ENCODE measurements around the gene FCSK. TPM values are rescaled to one million over a fixed set of nuclear protein-coding genes. Genes with fewer than 3 reads are reported as not detected.

FCSK gene
- total RNA-seq, 2 experiments from 2014 or later = 13.1 to 14.0 TPM

GRCh38 chr16:70433458-70434103 is 20.8 kb upstream of the FCSK start:
- intact Hi-C loops (cut with micrococcal nuclease) = no loop called here
- ChIA-PET CTCF (no interaction called here), POLR2A (no interaction called here)
- DNase-seq = no peak
- Mint-ChIP-seq H3K4me1 (ENCODE audit: low read depth) (peaks cover 73% of the 10 kb centered on the region), H3K27me3 (no peaks in the 10 kb centered on the region), H3K27ac (no peak overlapping the region), H3K36me3 (peaks cover 3% of the 10 kb centered on the region), H3K9me3 (no peaks in the 10 kb centered on the region), H3K4me3 (no peak overlapping the region)

GRCh38 chr16:70434484-70435260 is 19.7 kb upstream of the FCSK start:
- POLR2A ChIA-PET = no interaction called here
- Mint-ChIP-seq H3K27me3 (no peaks in the 10 kb centered on the region), H3K4me3 (no peak overlapping the region), H3K27ac (no peak overlapping the region), H3K9me3 (no peaks in the 10 kb centered on the region), H3K4me1 (ENCODE audit: low read depth) (peaks cover 70% of the 10 kb centered on the region), H3K36me3 (peaks cover 3% of the 10 kb centered on the region)
- intact Hi-C loops (cut with micrococcal nuclease) = no loop called here
- CTCF ChIA-PET = no interaction called here
- no peak for DNase-seq

- no peaks in the 10 kb centered on the region for H3K27me3 Mint-ChIP-seq
- H3K4me3 Mint-ChIP-seq = peak overlapping the region; percentile 94
- H3K27ac Mint-ChIP-seq = no peak overlapping the region
- H3K4me1 Mint-ChIP-seq (ENCODE audit: low read depth) = peaks cover 49% of the 10 kb centered on the region
- no peak for DNase-seq
- ChIA-PET CTCF (interaction anchor here (0.7 kb wide), 1 partner anchor 41 kb away, joined by 3 read pairs; no protein-coding TSS in a partner anchor), POLR2A (interaction anchor here (0.6 to 1.9 kb wide), 3 partner anchors 17 to 56 kb away, joined by 3 to 6 read pairs (median 5); partner anchors contain the start of gene FCSK)
- peaks cover 3% of the 10 kb centered on the region for H3K36me3 Mint-ChIP-seq
- H3K9me3 Mint-ChIP-seq = no peaks in the 10 kb centered on the region
- intact Hi-C loops (cut with micrococcal nuclease) = no loop called here
Measured at GRCh38 chr16:70437017-70437581, 17.3 kb upstream of the FCSK start.

GRCh38 chr16:70437582-70438557 is 16.5 kb upstream of the FCSK start:
- DNase-seq = peak; percentile 44
- CTCF ChIA-PET = interaction anchor here (0.6 to 1.0 kb wide), 3 partner anchors 41 to 1067 kb away, joined by 3 to 4 read pairs (median 3); no protein-coding TSS in a partner anchor
- POLR2A ChIA-PET = interaction anchor here (0.6 to 1.9 kb wide), 6 partner anchors 10 to 57 kb away, joined by 3 to 6 read pairs (median 4); partner anchors contain the start of gene FCSK
- Mint-ChIP-seq H3K4me1 (ENCODE audit: low read depth) (peaks cover 42% of the 10 kb centered on the region), H3K36me3 (peaks cover 3% of the 10 kb centered on the region), H3K4me3 (peak overlapping the region; percentile 94), H3K9me3 (no peaks in the 10 kb centered on the region), H3K27me3 (no peaks in the 10 kb centered on the region), H3K27ac (peak overlapping the region; percentile 76)
- intact Hi-C loops (cut with micrococcal nuclease) = loop anchor here (2.0 kb wide), 2 partner anchors 33 to 39 kb away; no protein-coding TSS in a partner anchor

GRCh38 chr16:70438585-70438968 is 15.8 kb upstream of the FCSK start:
- H3K9me3 Mint-ChIP-seq = no peaks in the 10 kb centered on the region
- no peaks in the 10 kb centered on the region for H3K27me3 Mint-ChIP-seq
- CTCF ChIA-PET = interaction anchor here (1.0 to 2.1 kb wide), 4 partner anchors 9 to 69 kb away, joined by 3 to 7 read pairs (median 4); partner anchors contain the start of gene FCSK
- no peak for DNase-seq
- H3K36me3 Mint-ChIP-seq = peaks cover 3% of the 10 kb centered on the region
- POLR2A ChIA-PET = interaction anchor here (0.6 to 1.9 kb wide), 7 partner anchors 11 to 57 kb away, joined by 3 to 6 read pairs (median 4); partner anchors contain the start of gene FCSK
- H3K27ac Mint-ChIP-seq = peak overlapping the region; percentile 76
- H3K4me3 Mint-ChIP-seq = peak overlapping the region; percentile 94
- intact Hi-C loops (cut with micrococcal nuclease) = loop anchor here (2.0 kb wide), 2 partner anchors 34 to 38 kb away; no protein-coding TSS in a partner anchor
- peaks cover 35% of the 10 kb centered on the region for H3K4me1 Mint-ChIP-seq (ENCODE audit: low read depth)

- ChIA-PET CTCF (interaction anchor here (1.0 to 2.1 kb wide), 4 partner anchors 10 to 69 kb away, joined by 3 to 7 read pairs (median 4); partner anchors contain the start of gene FCSK), POLR2A (interaction anchor here (0.6 to 1.9 kb wide), 5 partner anchors 11 to 37 kb away, joined by 3 to 6 read pairs (median 4); partner anchors contain the start of gene FCSK)
- DNase-seq = peak; percentile 96
- H3K4me3 Mint-ChIP-seq = peak within 1 kb of the TSS; percentile 94
- intact Hi-C loops (cut with micrococcal nuclease) = loop anchor here (1.0 to 2.0 kb wide), 5 partner anchors 15 to 84 kb away; partner anchors contain the start of genes COG4, FCSK and SF3B3
- H3K9me3 Mint-ChIP-seq = no peaks in the 10 kb centered on the region
- peak within 1 kb of the TSS; percentile 76 for H3K27ac Mint-ChIP-seq
- peaks cover 31% of the 10 kb centered on the region for H3K4me1 Mint-ChIP-seq (ENCODE audit: low read depth)
- H3K36me3 Mint-ChIP-seq = no peaks in the 10 kb centered on the region
- no peaks in the 10 kb centered on the region for H3K27me3 Mint-ChIP-seq
Measured at GRCh38 chr16:70438969-70439862, 15.2 kb upstream of the FCSK start, which contains the start of gene ST3GAL2. Gene ST3GAL2 (minus strand): TSS chr16:70439100. CDS start chr16:70398530, 40,570 bp downstream.

GRCh38 chr16:70440009-70440692 is 14.2 kb upstream of the FCSK start:
- POLR2A ChIA-PET = interaction anchor here (0.6 to 1.2 kb wide), 2 partner anchors 14 to 36 kb away, joined by 3 to 4 read pairs; no protein-coding TSS in a partner anchor
- no peak for DNase-seq
- Mint-ChIP-seq H3K27me3 (no peaks in the 10 kb centered on the region), H3K4me3 (peak overlapping the region; percentile 84), H3K27ac (no peak overlapping the region), H3K4me1 (ENCODE audit: low read depth) (peaks cover 27% of the 10 kb centered on the region), H3K9me3 (no peaks in the 10 kb centered on the region), H3K36me3 (no peaks in the 10 kb centered on the region)
- CTCF ChIA-PET = interaction anchor here (1.9 to 2.1 kb wide), 2 partner anchors 10 to 14 kb away, joined by 4 to 7 read pairs; partner anchors contain the start of gene FCSK
- intact Hi-C loops (cut with micrococcal nuclease) = no loop called here

GRCh38 chr16:70441406-70441990 is 12.9 kb upstream of the FCSK start:
- no peak overlapping the region for H3K4me3 Mint-ChIP-seq
- ChIA-PET CTCF (no interaction called here), POLR2A (no interaction called here)
- no peak for DNase-seq
- no peaks in the 10 kb centered on the region for H3K36me3 Mint-ChIP-seq
- H3K4me1 Mint-ChIP-seq (ENCODE audit: low read depth) = peaks cover 22% of the 10 kb centered on the region
- H3K27me3 Mint-ChIP-seq = no peaks in the 10 kb centered on the region
- intact Hi-C loops (cut with micrococcal nuclease) = no loop called here
- no peak overlapping the region for H3K27ac Mint-ChIP-seq
- no peaks in the 10 kb centered on the region for H3K9me3 Mint-ChIP-seq

GRCh38 chr16:70442344-70442743 is 12.1 kb upstream of the FCSK start:
- no peak overlapping the region for H3K27ac Mint-ChIP-seq
- no peak overlapping the region for H3K4me3 Mint-ChIP-seq
- no peaks in the 10 kb centered on the region for H3K9me3 Mint-ChIP-seq
- no peaks in the 10 kb centered on the region for H3K36me3 Mint-ChIP-seq
- intact Hi-C loops (cut with micrococcal nuclease) = no loop called here
- no peaks in the 10 kb centered on the region for H3K27me3 Mint-ChIP-seq
- peaks cover 14% of the 10 kb centered on the region for H3K4me1 Mint-ChIP-seq (ENCODE audit: low read depth)
- ChIA-PET CTCF (interaction anchor here (0.9 kb wide), 1 partner anchor 11 kb away, joined by 3 read pairs; no protein-coding TSS in a partner anchor), POLR2A (no interaction called here)
- DNase-seq = no peak
